GM21515 (cell line): ENCODE results near the gene MAGEB2.
A peak's percentile ranks its signal among the peaks of the same experiment; 100 is the strongest.
"Not testable (repeated sequence)": the region's sequence is repeated elsewhere in the genome, so short reads cannot be mapped to it uniquely, and the experiment has no call there.

Experiments
- ATAC-seq: cut with Tn5 transposase; IDR thresholded peaks from one replicate; pipeline ENCODE4 v1.9.1; 2021; ENCODE audit not compliant: unreplicated experiment

Gene MAGEB2, protein sequence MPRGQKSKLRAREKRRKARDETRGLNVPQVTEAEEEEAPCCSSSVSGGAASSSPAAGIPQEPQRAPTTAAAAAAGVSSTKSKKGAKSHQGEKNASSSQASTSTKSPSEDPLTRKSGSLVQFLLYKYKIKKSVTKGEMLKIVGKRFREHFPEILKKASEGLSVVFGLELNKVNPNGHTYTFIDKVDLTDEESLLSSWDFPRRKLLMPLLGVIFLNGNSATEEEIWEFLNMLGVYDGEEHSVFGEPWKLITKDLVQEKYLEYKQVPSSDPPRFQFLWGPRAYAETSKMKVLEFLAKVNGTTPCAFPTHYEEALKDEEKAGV

DNA sequence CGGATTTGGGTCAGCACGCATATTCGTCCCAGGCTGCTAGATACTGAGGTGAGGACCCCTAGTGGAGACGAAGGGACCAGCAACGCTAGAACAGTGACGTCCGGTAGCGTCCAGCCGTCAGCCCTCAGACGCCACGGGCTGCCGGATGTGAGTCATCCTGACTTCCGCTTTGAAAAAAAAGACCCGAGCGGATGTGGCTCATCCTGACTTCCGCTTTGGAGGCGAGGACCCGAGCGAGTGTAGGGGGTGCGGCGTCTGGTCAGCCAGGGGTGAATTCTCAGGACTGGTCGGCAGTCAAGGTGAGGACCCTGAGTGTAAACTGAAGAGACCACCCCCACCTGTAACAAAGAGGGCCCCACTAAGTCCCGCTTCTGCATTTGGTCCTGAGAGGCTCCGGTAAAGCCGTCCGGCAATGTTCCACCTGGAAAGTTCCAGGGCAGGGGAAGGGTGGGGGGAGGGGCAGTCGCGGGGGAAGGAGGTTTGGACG is at the start of gene MAGEB2:
Gene MAGEB2, plus strand, starts transcription at position 207 of the 487 bp plus-strand sequence. CDS start 3,018 bp downstream, outside the sequence.
- no peak for ATAC-seq

DNA sequence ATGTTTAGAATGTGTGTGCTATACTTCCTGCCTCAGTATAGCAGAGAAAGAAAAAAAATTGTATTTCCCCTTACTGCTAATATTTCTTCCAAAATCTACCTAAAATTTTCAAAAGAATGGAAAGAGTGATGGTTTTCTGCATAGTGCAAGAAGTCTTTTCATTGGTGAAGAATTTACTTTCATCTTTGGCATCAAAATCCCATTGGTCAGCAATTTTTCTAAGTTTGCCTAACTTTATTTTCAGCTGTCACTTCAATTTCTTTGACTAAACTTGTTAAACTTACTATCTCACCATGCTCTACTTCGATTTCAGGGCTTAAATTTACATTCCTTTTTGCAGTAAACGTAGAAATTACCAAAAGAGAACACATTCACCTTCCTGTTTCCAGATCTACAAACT is 44.5 kb upstream of the MAGEB2 start:
- ATAC-seq: no peak

DNA sequence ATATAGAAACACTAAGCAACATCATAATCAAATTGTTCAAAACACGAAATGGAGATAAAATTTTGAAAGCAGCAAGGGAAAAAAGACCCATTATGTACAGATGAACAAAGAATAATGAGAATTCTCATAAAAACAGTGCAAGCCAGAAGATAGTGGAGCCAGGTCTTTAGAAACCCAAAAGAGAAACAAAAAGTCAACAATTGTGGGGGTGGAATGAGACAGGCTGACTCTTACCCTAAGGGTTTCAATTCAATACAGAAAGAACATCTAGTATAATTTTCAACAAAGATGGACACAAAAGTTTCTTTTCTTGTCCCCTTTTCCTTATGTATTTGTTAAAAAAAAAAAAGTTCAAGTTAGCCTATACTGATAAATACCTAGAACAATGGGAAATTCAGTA is 34.0 kb upstream of the MAGEB2 start:
- ATAC-seq: no peak

DNA sequence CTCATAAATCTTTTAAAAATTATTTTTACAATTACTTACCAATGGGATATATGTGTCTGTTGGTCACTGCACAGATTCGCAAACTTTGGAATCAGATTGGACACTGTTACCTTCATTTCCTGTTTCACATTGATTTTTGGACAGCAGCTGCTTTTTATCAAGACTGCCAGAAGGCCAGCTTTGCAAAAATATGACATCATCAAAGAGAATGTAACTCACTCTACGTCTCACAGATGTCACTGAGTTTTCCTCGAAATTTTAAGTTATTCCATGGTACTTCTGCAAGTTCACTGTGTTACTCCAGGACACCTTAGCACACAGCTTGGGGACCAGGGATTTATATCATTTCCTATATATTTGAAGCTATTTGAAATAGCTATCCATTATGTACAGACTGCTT is 31.8 kb upstream of the MAGEB2 start:
- no peak for ATAC-seq

DNA sequence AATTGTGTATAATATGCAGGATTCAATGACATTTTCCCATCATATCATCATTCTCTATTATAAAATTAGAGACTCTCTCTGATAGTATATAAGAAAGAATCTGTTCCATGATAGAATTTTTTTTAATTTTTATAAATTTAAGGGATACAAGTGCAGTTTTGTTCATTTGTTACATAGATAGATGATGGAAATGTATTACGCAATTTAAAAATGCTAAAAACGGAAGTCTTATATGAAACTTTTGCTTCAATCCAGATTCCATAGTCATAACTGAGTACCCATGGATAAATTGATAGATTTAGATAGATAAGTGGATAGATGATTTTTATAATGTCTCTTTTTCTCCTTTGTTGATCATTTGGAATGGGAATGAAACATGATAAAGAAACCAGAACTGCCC is 24.9 kb upstream of the MAGEB2 start:
- no peak for ATAC-seq

DNA sequence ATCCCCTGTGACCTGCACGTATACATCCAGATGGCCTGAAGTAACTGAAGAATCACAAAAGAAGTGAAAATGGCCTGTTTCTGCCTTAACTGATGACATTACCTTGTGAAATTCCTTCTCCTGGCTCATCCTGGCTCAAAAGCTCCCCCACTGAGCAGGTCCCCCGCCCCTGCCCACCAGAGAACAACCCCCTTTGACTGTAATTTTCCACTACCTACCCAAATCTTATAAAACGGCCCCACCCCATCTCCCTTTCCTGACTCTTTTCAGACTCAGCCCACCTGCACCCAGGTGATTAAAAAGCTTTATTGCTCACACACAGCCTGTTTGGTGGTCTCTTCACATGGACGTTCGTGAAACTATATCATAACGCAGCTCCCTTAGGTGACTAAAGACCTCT is 21.5 kb upstream of the MAGEB2 start:
- not testable (repeated sequence) for ATAC-seq

DNA sequence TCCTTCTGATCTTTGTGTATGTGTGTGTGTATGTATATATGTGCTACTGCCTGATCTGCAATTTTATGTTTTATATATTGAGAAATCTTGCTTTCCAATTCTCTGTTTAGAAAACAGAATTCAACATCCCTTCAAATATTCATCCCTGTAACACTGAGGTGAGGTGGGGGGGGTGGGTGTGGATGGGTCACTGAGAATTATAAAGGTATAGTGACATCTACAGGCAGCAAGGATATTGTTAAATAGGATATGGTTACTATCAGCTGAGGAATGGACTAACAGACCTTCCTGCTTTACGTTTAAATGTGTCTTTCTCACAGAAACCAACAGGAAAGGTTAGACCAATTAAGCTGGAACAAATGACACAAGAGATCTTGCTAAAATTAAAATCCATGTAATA is 19.0 kb upstream of the MAGEB2 start:
- no peak for ATAC-seq

DNA sequence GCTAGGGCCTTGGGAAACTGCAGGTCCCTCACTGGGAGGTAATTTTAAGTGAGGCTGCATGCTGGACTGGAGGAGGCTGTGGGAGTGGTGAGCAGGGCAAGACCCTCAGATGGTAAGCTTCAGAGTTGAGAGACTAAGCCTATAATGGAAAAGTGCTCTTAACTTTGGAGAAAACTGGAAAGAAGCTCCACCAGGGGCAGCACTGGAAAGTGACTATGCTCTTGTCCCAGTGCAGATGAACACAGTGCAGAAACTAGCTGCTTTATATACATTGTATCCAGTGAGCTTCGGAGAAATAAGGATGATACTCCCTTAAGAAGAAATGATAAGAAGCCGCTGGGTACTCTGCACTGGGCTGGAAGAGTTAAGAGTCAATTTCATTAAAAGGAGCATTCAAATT is 3.2 kb upstream of the MAGEB2 start:
- ATAC-seq: no peak

DNA sequence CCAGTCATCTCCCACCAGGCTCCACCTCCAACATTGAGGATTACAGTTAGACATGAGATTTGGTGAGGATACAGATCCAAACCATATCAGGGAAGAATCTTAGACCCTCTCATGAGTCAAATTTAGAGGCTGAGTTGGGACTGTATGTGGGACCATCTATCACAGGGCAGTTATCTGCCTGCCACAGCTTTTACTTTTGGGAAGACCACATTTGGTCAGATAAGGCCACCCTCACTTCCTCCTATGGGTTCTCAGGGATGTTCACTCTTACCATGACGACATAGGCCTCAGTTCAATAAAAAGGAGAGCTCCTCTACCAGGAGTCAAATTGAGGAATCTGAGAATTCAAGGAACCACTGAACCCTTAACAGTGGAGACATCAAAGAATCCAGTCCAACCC is 2.1 kb downstream of the MAGEB2 start:
- ATAC-seq: no peak

DNA sequence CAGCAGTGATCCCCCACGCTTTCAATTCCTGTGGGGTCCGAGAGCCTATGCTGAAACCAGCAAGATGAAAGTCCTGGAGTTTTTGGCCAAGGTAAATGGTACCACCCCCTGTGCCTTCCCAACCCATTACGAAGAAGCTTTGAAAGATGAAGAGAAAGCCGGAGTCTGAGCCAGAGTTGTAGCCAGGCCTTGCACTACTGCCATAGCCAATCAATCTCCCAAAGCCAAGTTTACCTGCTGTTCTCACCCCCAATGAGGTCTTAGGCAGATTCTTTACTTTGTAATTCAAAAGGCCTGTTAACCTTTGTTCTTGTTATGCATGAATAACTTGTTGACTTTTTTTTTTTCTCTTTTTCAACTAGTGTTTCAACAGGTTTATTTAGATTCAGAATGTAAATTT is 4.0 kb downstream of the MAGEB2 start:
- no peak for ATAC-seq

DNA sequence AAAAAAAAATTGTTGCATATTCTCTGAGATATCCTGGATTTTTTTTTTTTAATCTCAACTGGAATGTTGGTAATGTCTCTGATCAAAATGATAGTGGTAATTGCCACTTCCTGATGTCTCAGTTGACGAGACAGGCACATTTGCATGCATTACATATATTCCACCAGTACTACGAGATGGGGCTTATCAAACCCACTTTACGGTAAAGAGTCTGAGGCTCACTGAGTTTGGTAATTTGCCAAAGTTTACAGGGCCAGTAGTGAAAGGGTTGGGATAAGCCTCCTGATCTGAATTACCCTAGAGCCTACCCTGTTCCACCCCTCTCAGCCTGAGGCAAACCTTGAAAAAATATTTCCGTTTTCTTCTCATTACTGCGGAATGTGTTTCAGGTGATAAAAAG is 5.3 kb downstream of the MAGEB2 start:
- ATAC-seq: no peak

DNA sequence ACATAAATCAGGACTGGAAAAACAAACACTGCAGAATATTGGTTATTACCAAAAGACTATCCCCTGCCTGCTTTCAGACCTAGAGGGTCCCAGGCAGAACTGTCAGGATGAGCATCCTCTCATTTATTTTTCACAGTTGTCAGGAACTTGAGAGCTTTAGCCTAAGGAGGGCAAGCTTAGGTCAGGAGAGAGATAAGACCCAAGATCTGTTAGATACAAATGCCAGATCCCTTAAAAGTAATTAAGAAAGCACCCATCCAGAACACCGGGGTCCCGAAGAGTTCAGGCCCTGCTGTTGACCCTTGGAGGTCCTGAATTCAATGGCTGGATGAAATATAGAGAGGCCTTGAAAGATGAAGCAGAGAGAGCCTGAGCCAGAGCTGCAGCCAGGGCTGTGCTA is 9.2 kb downstream of the MAGEB2 start:
- no peak for ATAC-seq

DNA sequence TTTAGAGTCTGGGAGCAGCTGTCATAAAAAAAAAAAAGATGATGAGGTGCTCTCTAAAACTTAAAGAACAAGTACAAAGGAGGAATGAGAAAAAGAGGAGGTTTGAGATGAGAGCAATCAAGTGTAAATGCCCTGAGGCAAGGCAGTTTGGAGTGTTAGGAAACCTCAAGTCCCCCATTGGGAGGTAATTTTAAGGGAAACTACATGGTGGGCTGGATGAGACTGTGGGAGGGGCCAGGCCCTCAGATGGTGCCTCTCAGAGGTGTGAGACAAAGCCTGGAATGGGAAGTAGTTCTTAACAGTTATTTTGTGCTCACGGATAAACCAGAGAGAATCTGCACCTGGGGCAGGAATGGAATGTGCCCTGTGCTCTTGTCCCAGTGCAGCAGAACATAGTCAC is 13.2 kb downstream of the MAGEB2 start:
- ATAC-seq: no peak

DNA sequence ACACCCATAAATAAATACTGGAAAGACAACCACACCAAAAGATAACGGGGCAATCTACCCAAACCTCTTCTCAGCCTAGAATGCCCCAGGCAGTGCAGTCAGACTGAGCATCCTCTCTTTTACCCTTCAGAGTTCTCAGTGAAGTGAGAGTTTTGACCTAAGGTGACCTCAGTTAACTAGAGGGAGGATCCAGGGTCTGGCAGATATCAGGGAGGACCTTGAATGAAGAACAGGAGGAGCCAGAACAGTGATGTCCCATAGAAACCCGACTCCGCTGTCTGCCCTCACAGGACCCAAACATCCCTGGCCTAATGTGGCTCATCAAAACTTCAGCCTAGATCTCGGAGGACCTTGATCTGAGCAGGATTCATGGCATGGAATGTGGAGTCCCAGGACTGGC is 15.0 kb downstream of the MAGEB2 start, which contains the start of gene MAGEB3:
Gene MAGEB3, plus strand, starts transcription at position 263 of the 400 bp plus-strand sequence. CDS start 5,268 bp downstream, outside the sequence.
- ATAC-seq: no peak

DNA sequence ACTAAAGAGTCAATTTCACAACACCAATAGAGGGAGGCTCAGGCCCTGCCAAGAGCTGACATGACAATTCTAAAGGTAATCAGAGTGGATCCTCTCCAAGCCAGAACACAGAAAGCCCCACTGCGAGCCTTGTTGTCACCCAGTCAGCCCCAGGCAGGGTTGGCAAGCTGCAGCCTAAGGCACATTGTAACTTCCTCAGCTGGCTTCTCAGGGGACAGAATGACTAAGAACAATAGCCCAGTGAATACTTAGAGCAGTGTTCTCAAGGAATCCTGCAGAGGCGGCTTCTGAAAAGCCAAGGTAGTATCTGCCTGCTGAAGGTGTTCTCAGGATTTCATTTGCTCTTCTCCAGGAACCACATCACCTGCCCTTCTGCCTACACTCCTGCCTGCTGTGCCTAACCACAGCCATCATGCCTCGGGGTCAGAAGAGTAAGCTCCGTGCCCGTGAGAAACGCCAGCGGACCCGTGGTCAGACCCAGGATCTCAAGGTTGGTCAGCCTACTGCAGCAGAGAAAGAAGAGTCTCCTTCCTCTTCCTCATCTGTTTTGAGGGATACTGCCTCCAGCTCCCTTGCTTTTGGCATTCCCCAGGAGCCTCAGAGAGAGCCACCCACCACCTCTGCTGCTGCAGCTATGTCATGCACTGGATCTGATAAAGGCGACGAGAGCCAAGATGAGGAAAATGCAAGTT is 26.5 kb downstream of the MAGEB2 start, which contains the start of gene MAGEB4:
Gene MAGEB4, plus strand, starts transcription at position 277 of the 692 bp plus-strand sequence. Its CDS starts 136 bp downstream, at position 413.
- ATAC-seq: no peak

DNA sequence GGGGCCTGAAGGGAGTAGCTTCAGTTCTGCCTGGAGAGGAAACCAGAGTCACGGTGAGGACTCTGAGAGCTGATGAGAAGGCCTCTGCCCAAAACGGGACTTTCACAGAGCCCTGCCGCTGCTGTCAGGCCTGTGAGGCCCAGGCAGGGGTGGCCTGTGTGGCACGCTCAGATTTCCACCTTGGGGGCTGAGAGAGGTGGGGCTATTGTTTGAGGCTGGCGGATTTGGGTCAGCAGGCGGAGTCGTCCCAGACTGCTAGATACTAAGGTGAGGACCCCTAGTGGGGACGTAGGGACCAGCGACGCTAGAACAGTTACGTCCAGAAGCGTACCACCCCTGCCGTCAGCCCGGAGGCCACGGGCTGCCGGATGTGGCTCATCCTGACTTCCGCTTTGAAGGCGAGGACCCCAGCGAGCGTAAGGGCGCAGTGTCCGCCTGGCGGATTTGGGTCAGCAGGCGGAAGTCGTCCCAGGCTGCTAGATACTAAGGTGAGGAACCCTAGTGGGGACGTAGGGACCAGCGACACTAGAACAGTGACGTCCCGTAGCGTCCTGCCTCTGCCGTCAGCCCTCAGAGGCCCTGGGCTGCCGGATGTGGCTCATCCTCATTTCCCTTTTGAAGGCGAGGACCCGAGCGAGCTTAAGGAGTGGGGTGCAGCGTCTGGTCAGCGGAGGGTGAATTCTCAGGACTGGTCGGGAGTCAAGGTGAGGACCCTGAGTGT is 31.6 kb downstream of the MAGEB2 start, which contains the start of gene MAGEB1:
Gene MAGEB1, plus strand, starts transcription at position 378 of the 721 bp plus-strand sequence. CDS start 3,348 bp downstream, outside the sequence.
- ATAC-seq: no peak

DNA sequence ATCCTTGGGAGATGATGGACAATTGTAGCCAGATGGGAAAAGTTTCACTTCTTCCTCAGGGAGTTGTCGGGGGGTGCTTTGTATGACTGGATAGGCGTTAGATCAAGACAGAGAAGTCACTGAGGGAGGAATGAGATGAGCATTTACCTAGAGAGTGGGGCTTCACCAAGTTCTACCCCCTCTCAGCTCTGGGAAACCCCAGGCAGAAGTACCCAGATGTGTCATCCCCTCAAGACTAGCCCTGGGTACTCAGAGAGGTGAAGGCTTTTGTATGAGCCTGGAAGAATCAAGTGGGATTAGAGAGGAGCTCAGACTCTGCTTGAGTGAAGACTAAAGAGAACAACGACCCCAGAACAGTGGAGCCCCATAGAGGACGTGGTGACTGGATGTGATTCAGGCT is 33.5 kb downstream of the MAGEB2 start:
- peak; percentile 47 for ATAC-seq

DNA sequence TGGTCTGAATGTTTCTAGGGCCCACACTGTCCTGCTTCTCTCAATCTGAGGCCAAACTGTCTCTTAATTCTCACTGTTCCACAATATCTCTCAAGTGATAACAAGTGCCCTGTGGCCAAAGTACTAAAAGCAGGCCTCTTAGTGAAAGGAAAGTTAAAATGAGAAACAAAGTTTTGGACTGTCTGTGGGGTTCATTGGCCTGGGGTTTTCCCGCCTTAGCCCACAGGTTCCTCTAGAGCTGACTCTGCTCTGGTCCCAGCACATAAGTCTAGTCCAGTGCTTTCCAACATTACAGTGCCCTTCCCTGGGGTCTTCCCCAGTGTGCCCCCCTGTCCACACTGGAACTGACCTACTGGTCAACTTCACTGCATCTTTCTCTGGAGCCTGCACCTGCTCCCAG is 37.9 kb downstream of the MAGEB2 start:
- peak; percentile 59 for ATAC-seq

DNA sequence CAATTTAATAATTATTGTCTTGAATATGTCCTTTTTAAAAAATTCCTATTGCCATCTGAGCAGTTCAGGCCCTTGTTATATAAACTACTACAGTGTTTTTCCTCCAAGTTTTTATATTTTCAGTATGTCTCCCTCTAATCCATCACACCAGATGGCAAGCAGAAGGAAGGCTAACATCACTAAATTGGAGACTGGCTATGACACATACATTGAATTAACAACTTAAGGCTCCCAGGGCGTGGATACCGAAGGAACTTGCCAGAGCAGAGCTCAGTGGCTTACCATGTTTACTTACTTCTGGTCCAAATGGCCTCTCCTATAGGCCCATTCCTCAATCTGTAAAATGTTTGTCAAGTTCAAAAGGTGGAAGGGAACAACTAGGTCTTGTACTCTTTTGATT is 44.6 kb downstream of the MAGEB2 start:
- no peak for ATAC-seq

DNA sequence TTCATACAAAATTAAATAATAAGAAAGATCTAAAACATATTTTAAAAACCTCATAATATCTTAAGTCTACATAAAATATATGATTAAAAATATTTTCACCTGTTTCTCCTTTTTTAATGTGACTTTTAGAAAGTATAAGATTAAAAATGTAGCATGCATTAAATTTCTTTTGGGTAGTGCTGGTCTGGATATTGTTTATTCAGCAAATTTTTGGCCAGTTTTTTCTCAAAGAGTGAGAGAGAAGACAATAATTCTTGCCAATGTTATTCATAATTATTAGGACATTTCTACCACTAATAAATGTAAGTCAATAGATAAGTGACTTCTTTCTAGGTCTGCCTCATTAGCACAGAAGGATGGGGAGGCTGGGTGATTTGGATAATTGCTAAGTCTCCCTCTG is 45.6 kb downstream of the MAGEB2 start:
- ATAC-seq: no peak

DNA sequence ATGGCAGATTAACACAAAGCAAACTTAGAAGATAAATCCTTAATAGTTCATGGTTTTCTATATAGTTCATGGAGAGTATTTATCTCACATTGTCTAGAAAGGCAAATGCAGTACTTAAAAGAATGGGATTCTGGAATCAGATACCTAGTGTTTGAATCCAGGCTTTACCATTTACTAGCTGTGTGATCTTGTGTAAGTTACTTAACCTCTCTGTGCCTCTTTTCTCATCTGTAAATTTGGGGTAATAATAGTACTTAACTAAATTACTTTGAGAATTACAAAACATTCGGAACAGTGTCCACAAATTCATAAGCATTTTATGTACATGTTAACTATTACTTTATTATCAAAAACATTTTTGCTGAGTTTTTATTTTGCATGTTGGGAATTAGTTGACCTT is 47.4 kb downstream of the MAGEB2 start:
- no peak for ATAC-seq
